Stomach smooth muscle (tissue), 2 donors: ENCODE data around the gene PIK3AP1.

Experiments used
- H3K27ac ChIP-seq: one replicate; pipeline ENCODE4 v1.7.0; 2013; ENCODE audit warnings: mild to moderate bottlenecking, low read length, inconsistent platforms
- H3K27me3 ChIP-seq, 2 donors: one replicate each; pipeline ENCODE4 v1.7.0; 2013; ENCODE audit warnings: low read length in 2 of 2; ENCODE audit not compliant: insufficient read depth in 2 of 2, control insufficient read depth in 1 of 2
- H3K36me3 ChIP-seq, 2 donors: one replicate each; pipeline ENCODE4 v1.7.0; 2013; ENCODE audit warnings: low read length in 2 of 2; ENCODE audit not compliant: control insufficient read depth in 2 of 2, insufficient read depth in 2 of 2
- H3K4me1 ChIP-seq: one replicate; pipeline ENCODE4 v1.7.0; 2013; ENCODE audit warnings: low read length; ENCODE audit not compliant: control insufficient read depth, insufficient read depth
- H3K4me3 ChIP-seq, 2 donors: one replicate each; pipeline ENCODE4 v1.7.0; 2013; ENCODE audit warnings: low read length in 2 of 2
- H3K9ac ChIP-seq, 2 donors: one replicate each; pipeline ENCODE4 v1.7.0; 2013; ENCODE audit warnings: low read length in 2 of 2, mild to moderate bottlenecking in 1 of 2
- H3K9me3 ChIP-seq, 2 donors: one replicate each; pipeline ENCODE4 v1.7.0; 2013; ENCODE audit warnings: low read length in 2 of 2; ENCODE audit not compliant: control insufficient read depth in 2 of 2
- donor health status: healthy.
- donor health status: Pancreatic carcinoma.

The PIK3AP1 gene

DNA sequence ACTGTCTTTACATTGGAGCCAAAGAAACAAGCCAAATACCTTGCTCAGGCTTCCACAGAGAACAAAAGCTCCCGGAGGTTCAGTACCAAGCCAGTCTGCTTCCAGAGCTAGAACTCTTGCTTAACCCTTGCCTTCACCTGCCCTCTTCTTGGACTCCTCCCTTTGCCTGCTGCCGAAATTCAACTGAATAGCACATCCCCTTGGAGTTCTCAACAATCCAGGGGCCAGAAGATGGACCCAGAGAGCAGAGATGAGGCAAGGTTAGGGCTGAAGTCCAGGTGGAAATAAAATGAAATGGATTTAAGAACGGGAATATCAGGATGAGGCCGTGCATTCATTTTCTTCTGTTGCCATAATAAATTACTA lies 876 bp upstream of the PIK3AP1 start:
- peaks cover 16 to 22% of the 10 kb centered on the region in 2 donors for H3K27me3 ChIP-seq
- no peak overlapping the region for H3K27ac ChIP-seq
- H3K9me3 ChIP-seq = no peaks in the 10 kb centered on the region
- peaks cover 4% of the 10 kb centered on the region for H3K4me1 ChIP-seq
- peak overlapping the region; percentile 52 to 69 for H3K4me3 ChIP-seq
- no peaks in the 10 kb centered on the region for H3K36me3 ChIP-seq
- H3K9ac ChIP-seq = no peak overlapping the region

DNA sequence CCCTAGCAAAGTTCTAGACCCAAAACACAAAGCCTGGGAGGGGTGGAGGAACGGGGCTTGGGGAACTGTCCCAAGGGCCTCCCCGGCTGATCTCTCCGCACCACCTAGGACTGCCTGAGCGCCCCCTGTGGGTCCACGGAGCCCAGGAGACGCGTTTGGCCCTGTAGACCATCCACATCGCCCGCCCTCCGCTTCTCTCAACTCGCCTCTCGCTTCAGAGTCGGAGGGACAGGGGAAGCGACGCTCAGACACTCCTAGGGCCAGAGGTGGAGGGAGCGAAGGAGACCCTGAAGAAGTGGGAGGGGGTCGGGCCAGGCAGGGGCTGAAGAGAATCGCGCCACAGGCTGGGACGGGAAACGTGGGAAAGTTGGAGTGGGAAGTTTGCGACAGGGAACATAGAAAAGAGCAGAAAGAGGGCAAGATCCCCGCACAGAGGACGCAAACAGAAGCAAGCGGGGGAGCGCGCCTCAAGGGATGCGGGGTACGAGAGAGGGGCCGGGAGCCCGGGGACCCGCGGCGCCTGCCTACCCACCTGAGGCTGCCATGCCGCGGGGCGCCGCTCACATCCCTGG lies 378 bp downstream of the PIK3AP1 start:
- Histone ChIP-seq H3K27me3 (peaks cover 16 to 22% of the 10 kb centered on the region in 2 donors), H3K4me1 (peaks cover 4% of the 10 kb centered on the region), H3K36me3 (no peaks in the 10 kb centered on the region), H3K9ac (peak overlapping the region; percentile 13 to 38), H3K27ac (no peak overlapping the region), H3K9me3 (no peaks in the 10 kb centered on the region), H3K4me3 (peak overlapping the region; percentile 63 to 69)

- Histone ChIP-seq H3K4me3 (peak overlapping the region in 1 of 2 donors; percentile 69), H3K9me3 (no peaks in the 10 kb centered on the region), H3K27me3 (peaks cover 16 to 22% of the 10 kb centered on the region in 2 donors), H3K36me3 (no peaks in the 10 kb centered on the region), H3K27ac (no peak overlapping the region), H3K4me1 (peaks cover 4% of the 10 kb centered on the region), H3K9ac (no peak overlapping the region)
Measured at GRCh38 chr10:96719200-96719599, 1.1 kb downstream of the PIK3AP1 start.

GRCh38 chr10:96718304-96718990 lies 1.9 kb downstream of the PIK3AP1 start:
- Histone ChIP-seq H3K27me3 (peaks cover 14 to 19% of the 10 kb centered on the region in 2 donors), H3K4me3 (no peak overlapping the region), H3K27ac (no peak overlapping the region), H3K9me3 (no peaks in the 10 kb centered on the region), H3K36me3 (no peaks in the 10 kb centered on the region), H3K9ac (no peak overlapping the region), H3K4me1 (peaks cover 4% of the 10 kb centered on the region)

- Histone ChIP-seq H3K4me1 (peaks cover 4% of the 10 kb centered on the region), H3K4me3 (no peak overlapping the region), H3K36me3 (no peaks in the 10 kb centered on the region), H3K9me3 (no peaks in the 10 kb centered on the region), H3K27me3 (peaks cover 10% of the 10 kb centered on the region in 2 donors), H3K27ac (no peak overlapping the region), H3K9ac (no peak overlapping the region)
Measured at GRCh38 chr10:96716390-96716789, 3.9 kb downstream of the PIK3AP1 start.

DNA sequence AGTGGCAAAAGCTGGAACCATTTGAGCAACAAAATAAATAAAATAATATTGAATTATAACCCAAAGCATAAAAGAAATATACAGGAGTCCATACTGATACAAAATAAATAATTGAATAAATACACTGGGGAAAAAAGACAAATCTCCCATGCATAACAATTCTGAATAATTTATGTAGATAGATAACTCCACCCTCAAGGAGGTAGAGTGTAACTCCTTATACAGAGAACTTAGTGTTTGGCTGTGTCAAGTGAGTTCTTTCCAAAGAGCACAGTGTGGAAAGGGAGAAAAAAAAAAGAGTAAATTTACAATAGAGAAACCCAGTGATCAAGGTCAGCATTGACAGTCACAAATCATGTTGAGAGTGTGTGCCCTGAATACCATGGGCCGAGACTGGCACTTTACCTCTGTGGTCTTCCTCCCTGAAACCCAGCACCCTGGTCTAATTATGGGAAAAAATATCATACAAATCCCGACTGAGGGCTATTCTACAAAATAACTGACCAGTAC lies 5.5 kb downstream of the PIK3AP1 start:
- Histone ChIP-seq H3K9me3 (no peaks in the 10 kb centered on the region), H3K27ac (no peak overlapping the region), H3K9ac (no peak overlapping the region), H3K27me3 (no peaks in the 10 kb centered on the region), H3K36me3 (no peaks in the 10 kb centered on the region), H3K4me1 (peaks cover 2% of the 10 kb centered on the region), H3K4me3 (no peak overlapping the region)

GRCh38 chr10:96714031-96714590 lies 6.2 kb downstream of the PIK3AP1 start:
- Histone ChIP-seq H3K27me3 (no peaks in the 10 kb centered on the region), H3K36me3 (no peaks in the 10 kb centered on the region), H3K9me3 (no peaks in the 10 kb centered on the region), H3K4me1 (no peaks in the 10 kb centered on the region), H3K27ac (no peak overlapping the region), H3K4me3 (no peak overlapping the region), H3K9ac (no peak overlapping the region)

- Histone ChIP-seq H3K9me3 (no peaks in the 10 kb centered on the region), H3K27me3 (no peaks in the 10 kb centered on the region), H3K9ac (no peak overlapping the region), H3K27ac (no peak overlapping the region), H3K36me3 (no peaks in the 10 kb centered on the region), H3K4me3 (no peak overlapping the region), H3K4me1 (no peaks in the 10 kb centered on the region)
Measured at GRCh38 chr10:96712662-96713271, 7.5 kb downstream of the PIK3AP1 start.

- no peaks in the 10 kb centered on the region for H3K4me1 ChIP-seq
- no peak overlapping the region for H3K27ac ChIP-seq
- H3K9me3 ChIP-seq = no peaks in the 10 kb centered on the region
- no peak overlapping the region for H3K4me3 ChIP-seq
- H3K9ac ChIP-seq = no peak overlapping the region
- no peaks in the 10 kb centered on the region for H3K36me3 ChIP-seq
- no peaks in the 10 kb centered on the region for H3K27me3 ChIP-seq
Measured at GRCh38 chr10:96711048-96711728, 9.1 kb downstream of the PIK3AP1 start.

DNA sequence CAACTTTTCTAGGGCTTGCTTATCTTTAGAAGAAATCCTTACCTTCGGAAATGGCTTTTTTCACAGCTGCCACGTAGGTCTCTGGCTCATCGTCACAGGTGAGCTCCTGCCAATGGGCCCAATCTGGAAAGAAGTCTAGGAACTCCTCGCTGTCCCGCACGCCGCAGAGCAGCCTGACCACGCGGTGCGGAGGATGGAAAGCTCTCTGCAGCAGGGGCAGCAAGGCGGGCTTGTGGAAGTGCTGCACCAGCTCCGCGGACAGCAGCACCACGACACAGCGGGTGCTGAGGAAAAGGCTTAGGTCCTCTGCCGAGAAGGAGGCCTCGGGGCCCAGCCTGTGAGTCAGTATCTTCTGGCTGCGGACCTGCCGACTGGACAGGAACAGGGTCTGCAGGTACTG lies 10.8 kb downstream of the PIK3AP1 start:
- H3K4me1 ChIP-seq = no peaks in the 10 kb centered on the region

More for the DNA sequence above, 10.8 kb downstream of the PIK3AP1 start:
- H3K9me3 ChIP-seq = no peaks in the 10 kb centered on the region
- H3K27ac ChIP-seq = no peak overlapping the region
- no peak overlapping the region for H3K9ac ChIP-seq
- H3K4me3 ChIP-seq = no peak overlapping the region
- no peaks in the 10 kb centered on the region for H3K27me3 ChIP-seq
- no peaks in the 10 kb centered on the region for H3K36me3 ChIP-seq
